ENCODE results near the gene CFAP43.

DNA sequence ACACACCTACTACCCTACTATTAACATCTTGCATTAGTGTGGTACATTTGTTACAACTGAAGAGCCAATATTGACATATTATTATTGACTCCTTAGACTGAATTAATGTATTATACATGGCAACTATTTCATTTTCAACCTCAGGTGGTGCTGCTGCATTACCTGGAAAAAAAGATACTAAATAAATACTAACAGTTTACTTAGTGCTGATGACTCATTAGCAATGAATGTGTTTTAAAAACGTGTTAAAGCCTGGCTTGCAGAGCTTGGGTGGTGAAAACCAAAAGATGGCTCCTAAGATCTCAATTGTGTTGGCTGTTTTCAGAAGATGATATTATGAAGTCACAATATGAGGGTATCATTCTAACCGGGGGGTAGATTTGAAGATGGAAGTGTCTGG is 34.8 kb downstream of the CFAP43 start:
- TF ChIP-seq, protein P1, sequence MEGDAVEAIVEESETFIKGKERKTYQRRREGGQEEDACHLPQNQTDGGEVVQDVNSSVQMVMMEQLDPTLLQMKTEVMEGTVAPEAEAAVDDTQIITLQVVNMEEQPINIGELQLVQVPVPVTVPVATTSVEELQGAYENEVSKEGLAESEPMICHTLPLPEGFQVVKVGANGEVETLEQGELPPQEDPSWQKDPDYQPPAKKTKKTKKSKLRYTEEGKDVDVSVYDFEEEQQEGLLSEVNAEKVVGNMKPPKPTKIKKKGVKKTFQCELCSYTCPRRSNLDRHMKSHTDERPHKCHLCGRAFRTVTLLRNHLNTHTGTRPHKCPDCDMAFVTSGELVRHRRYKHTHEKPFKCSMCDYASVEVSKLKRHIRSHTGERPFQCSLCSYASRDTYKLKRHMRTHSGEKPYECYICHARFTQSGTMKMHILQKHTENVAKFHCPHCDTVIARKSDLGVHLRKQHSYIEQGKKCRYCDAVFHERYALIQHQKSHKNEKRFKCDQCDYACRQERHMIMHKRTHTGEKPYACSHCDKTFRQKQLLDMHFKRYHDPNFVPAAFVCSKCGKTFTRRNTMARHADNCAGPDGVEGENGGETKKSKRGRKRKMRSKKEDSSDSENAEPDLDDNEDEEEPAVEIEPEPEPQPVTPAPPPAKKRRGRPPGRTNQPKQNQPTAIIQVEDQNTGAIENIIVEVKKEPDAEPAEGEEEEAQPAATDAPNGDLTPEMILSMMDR (IDR thresholded peaks at IDR 0.05), result no peak
- TF ChIP-seq POLR2AphosphoS5 (IDR thresholded peaks at IDR 0.05), result no peak

Measured in sigmoid colon (tissue), 4 donors.